AG04449 (cell line): ENCODE measurements around the gene STAC2.
A peak's percentile ranks its signal among the peaks of the same experiment; 100 is the strongest.

Experiments used
- CTCF ChIA-PET: fragments of 350-600 bp; formaldehyde crosslinking; extraction: SDS; loops from one replicate; lab custom pipeline; 2021; ENCODE audit warnings: antibody characterized with exemption; lab: Yijun Ruan, JAX
- POLR2A ChIA-PET: fragments of 400-600, 350-600 bp; formaldehyde crosslinking; extraction: SDS; loops from one replicate; lab custom pipeline; 2020; ENCODE audit warnings: antibody characterized with exemption, inconsistent platforms; lab: Yijun Ruan, JAX
- DNase-seq: peaks from one replicate; pipeline ENCODE4 v3.0.0-alpha.2; 2010; ENCODE audit warnings: low read depth, low spot score
- H3K4me3 ChIP-seq: 2 replicates; pipeline ENCODE4 v1.5.1; 2011; ENCODE audit warnings: low read depth, mild to moderate bottlenecking, control low read depth, low read length
- TF ChIP-seq, protein P1 (sequence below): IDR thresholded peaks from one replicate; pipeline ENCODE4 v1.5.1; 2011; ENCODE audit warnings: mild to moderate bottlenecking, moderate library complexity, low read length, control low read depth, inconsistent platforms; ENCODE audit not compliant: insufficient read depth; ENCODE audit errors: missing control alignments

STAC2 gene

DNA sequence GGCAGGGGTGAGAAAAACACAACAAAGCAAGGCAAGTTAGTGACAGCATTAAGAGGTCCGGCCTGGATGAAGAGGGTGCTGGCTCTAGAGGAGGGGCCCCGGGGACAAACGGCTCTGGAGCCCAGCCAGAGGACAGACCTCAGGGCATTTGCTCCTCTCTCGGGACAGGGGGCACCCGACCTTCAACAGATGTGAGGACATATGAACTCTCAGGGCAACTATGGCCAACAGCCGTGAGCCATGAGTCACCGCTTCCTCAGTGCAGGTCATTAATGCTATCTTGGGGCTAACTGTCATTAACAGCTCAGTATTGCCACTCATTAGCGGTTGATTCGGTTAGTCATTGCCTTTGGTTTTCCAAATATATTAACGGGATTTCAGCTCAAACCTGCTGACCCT is 50.1 kb downstream of the STAC2 start:
- no peak overlapping the region for H3K4me3 ChIP-seq
- no peak for DNase-seq
- CTCF ChIA-PET, result interaction anchor here (1.2 to 7.5 kb wide), 18 partner anchors 8 to 255 kb away, joined by 3 to 208 read pairs (median 10); partner anchors contain the start of genes ARL5C, PLXDC1, RPL19 and STAC2
- TF ChIP-seq, protein P1, sequence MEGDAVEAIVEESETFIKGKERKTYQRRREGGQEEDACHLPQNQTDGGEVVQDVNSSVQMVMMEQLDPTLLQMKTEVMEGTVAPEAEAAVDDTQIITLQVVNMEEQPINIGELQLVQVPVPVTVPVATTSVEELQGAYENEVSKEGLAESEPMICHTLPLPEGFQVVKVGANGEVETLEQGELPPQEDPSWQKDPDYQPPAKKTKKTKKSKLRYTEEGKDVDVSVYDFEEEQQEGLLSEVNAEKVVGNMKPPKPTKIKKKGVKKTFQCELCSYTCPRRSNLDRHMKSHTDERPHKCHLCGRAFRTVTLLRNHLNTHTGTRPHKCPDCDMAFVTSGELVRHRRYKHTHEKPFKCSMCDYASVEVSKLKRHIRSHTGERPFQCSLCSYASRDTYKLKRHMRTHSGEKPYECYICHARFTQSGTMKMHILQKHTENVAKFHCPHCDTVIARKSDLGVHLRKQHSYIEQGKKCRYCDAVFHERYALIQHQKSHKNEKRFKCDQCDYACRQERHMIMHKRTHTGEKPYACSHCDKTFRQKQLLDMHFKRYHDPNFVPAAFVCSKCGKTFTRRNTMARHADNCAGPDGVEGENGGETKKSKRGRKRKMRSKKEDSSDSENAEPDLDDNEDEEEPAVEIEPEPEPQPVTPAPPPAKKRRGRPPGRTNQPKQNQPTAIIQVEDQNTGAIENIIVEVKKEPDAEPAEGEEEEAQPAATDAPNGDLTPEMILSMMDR, result no peak
- POLR2A ChIA-PET, result interaction anchor here (0.9 kb wide), 1 partner anchor 24 kb away, joined by 3 read pairs; the partner anchor contains the start of gene RPL19

DNA sequence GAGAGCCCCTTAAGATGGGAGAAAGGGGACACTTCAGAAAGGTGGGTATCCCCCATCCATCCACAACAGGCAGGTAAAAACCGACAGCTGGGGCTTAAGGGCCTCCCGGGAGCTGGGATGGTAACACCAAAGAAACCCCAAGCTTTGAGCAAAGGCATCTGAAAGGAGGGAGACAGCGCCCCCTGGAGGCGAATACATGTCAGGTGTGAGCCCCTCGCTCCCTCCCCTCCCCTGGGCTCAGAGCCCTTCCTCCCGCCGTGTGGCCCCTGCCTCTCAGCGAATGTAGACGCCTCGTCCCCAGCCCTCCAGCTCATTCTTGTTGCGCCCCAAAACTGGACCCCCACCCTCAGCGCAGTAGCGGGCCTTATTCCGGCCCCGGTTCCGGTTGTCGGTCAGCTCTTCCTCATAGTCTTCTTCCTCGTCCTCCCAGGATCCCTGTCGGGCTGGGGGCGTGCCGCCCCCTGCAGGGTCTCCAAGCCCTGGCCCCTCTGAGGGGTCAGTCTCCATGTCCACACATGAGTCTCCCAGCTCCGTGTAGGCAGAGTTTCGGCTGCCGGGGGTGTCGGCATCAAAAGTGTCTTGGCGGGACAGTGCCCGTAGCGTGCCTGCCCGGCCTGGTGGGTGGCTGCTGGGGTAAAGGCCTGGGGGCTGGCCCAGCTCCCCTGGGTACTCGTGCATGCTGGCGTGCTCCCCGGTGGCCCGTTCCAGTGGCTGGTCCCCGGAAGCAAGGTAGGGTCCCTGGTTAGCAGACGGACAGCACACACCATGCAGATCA is 50.6 kb downstream of the STAC2 start:
- no peak for DNase-seq
- TF ChIP-seq, protein P1, result peak; percentile 87
- no peak overlapping the region for H3K4me3 ChIP-seq
- CTCF ChIA-PET, result interaction anchor here (0.8 to 7.5 kb wide), 36 partner anchors 8 to 440 kb away, joined by 3 to 208 read pairs (median 5); partner anchors contain the start of genes ARL5C, PLXDC1, RPL19 and STAC2
- POLR2A ChIA-PET, result interaction anchor here (0.9 to 1.2 kb wide), 2 partner anchors 25 kb away, joined by 3 to 4 read pairs; partner anchors contain the start of gene RPL19

DNA sequence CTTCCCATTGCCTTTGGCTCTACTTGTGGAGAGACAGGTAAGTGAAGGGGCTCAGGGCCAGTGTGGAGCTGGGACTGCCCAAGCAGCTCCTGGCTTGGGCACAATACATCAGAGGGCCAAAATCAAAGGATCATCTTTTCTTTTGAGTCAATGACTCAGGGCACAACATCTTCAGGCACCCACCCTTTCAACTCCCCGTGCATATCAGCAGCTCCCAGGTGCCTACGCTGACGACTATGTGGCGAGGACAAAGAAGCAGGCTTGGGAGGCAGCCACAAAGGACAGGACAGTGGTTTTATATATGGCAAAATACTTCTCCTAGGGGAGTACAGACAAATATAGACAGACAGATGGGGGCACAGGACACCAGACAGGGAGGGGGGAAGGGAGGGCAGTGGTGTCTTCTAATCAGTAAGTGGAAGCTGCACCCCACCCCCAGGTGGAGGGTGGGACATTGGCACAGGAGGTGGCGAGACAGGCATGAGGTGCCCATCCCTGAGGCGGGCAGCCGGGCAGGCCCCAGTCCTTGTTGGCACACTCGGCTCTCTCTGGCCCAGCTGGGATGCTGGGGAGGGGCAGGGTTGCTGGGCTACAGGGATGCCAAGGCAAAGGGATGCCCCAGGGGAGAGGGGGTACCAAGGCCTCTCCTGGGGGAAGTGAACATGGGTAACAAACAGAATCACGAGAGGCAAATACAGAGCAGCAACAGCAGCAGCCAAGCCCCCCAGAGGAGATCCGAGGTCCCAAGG is 52.0 kb downstream of the STAC2 start:
- no peak for DNase-seq
- TF ChIP-seq, protein P1, result no peak
- ChIA-PET CTCF (interaction anchor here (0.8 to 7.5 kb wide), 20 partner anchors 10 to 329 kb away, joined by 3 to 208 read pairs (median 4); partner anchors contain the start of genes ARL5C, LASP1NB, PLXDC1 and RPL19), POLR2A (interaction anchor here (1.0 to 1.2 kb wide), 4 partner anchors 9 to 31 kb away, joined by 3 to 5 read pairs (median 4); partner anchors contain the start of gene RPL19)
- no peak overlapping the region for H3K4me3 ChIP-seq

DNA sequence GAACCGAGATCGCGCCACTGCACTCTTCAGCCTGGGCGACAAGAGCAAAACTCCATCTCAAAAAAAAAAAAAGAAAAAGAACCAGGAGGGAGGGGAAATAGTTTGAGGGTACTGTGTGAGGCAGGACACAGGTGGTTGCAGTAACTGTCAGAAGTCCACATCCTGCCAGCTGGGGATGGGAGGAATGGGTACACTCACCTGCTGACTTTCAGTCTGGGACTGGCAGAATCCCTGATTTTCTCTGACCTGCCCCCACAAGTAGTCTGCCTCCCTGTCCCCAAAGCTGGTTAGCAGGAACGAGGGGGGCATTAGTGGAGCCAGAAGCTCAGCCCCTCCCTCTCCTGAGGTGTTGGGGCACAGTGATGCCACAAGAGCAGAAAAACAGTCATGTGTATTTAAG is 52.7 kb downstream of the STAC2 start:
- TF ChIP-seq, protein P1, result no peak
- ChIA-PET CTCF (interaction anchor here (0.9 to 7.5 kb wide), 9 partner anchors 10 to 247 kb away, joined by 3 to 208 read pairs (median 27); partner anchors contain the start of genes ARL5C, LASP1NB and PLXDC1), POLR2A (interaction anchor here (1.2 kb wide), 2 partner anchors 8 to 13 kb away, joined by 3 to 5 read pairs; no protein-coding TSS in a partner anchor)
- no peak for DNase-seq
- H3K4me3 ChIP-seq, result no peak overlapping the region

DNA sequence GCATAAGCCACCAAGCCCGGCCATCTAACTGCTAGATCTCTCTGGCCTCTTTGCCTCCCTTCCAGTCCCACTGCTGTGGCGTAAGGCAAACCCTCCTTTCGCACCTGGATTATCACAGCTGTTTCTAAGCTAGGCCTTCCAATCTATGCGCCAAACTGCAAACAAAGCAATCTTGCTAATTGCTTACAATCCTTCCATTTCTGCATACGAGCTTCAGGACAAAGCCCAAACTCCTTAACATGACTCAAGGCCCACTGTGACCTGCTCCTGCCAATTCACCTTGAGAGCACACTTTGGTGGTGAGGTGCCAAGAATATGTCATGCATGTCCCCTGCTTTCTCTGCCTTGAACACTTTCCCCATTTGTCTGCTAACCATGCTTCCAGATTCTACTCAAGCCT is 53.8 kb downstream of the STAC2 start:
- POLR2A ChIA-PET, result no interaction called here
- DNase-seq, result no peak
- CTCF ChIA-PET, result interaction anchor here (1.3 to 4.4 kb wide), 5 partner anchors 10 to 72 kb away, joined by 4 to 27 read pairs (median 8); no protein-coding TSS in a partner anchor
- H3K4me3 ChIP-seq, result no peak overlapping the region
- TF ChIP-seq, protein P1, result no peak
